Suppressor macrophage treated with lipopolysaccharide for 1 hour (primary cell): ENCODE measurements around the gene RGS9.

Experiments used
- DNase-seq, 3 donors: peaks; one replicate each; pipeline ENCODE4 v3.0.0-alpha.2; 2020 to 2022

Gene RGS9

GRCh38 chr17:65261682-65262636 lies 124.8 kb downstream of the RGS9 start:
- DNase-seq, result peak in 1 of 3 donors; percentile 9

GRCh38 chr17:65265276-65265675 lies 128.1 kb downstream of the RGS9 start:
- no peak for DNase-seq

- DNase-seq, result no peak
Observed at GRCh38 chr17:65268832-65269231, 131.7 kb downstream of the RGS9 start.

- no peak for DNase-seq
Observed at GRCh38 chr17:65270499-65271253, 133.5 kb downstream of the RGS9 start.

- no peak for DNase-seq
Observed at GRCh38 chr17:65271296-65271695, 134.1 kb downstream of the RGS9 start.
